ENCODE measurements around the gene PHPT1.

PHPT1 gene

GRCh38 chr9:136853596-136854112 lies 4.4 kb downstream of the PHPT1 start:
- TF ChIP-seq CTBP1 (IDR thresholded peaks at IDR 0.05; ENCODE audit: borderline replicate concordance) (no peak), PKNOX1 (IDR thresholded peaks at IDR 0.05) (no peak), L3MBTL2 (conservative IDR thresholded peaks at IDR 0.05) (no peak), SP1 (IDR thresholded peaks at IDR 0.05) (no peak), HDGF (IDR thresholded peaks at IDR 0.05; ENCODE audit: borderline replicate concordance) (no peak), FOXA1 (IDR thresholded peaks at IDR 0.05) (no peak), NFRKB (IDR thresholded peaks at IDR 0.05) (no peak), BHLHE40 (IDR thresholded peaks at IDR 0.05; ENCODE audit: borderline replicate concordance) (no peak), FOXK2 (IDR thresholded peaks at IDR 0.05) (no peak), FOXM1 (IDR thresholded peaks at IDR 0.05; ENCODE audit: borderline replicate concordance) (no peak), ARNT (IDR thresholded peaks at IDR 0.05) (no peak), TARDBP (IDR thresholded peaks at IDR 0.05) (no peak), ZNF384 (IDR thresholded peaks at IDR 0.05) (no peak)
- POLR2A ChIA-PET, result no interaction called here
- DNase-seq (ENCODE audit: extremely low spot score), result no peak
- CTCF ChIA-PET, result no interaction called here

- no peak for TF ChIP-seq CTBP1 (IDR thresholded peaks at IDR 0.05; ENCODE audit: borderline replicate concordance)
- no peak for TF ChIP-seq ZNF384 (IDR thresholded peaks at IDR 0.05)
- no peak for TF ChIP-seq TARDBP (IDR thresholded peaks at IDR 0.05)
- no peak for TF ChIP-seq NFRKB (IDR thresholded peaks at IDR 0.05)
- no peak for TF ChIP-seq L3MBTL2 (conservative IDR thresholded peaks at IDR 0.05)
- TF ChIP-seq ELF4 (IDR thresholded peaks at IDR 0.05), result no peak
- no peak for TF ChIP-seq FOXM1 (IDR thresholded peaks at IDR 0.05; ENCODE audit: borderline replicate concordance)
- TF ChIP-seq FOXK2 (IDR thresholded peaks at IDR 0.05), result no peak
- no peak for TF ChIP-seq ARNT (IDR thresholded peaks at IDR 0.05)
- TF ChIP-seq PKNOX1 (IDR thresholded peaks at IDR 0.05), result no peak
- TF ChIP-seq LEF1 (IDR thresholded peaks at IDR 0.05; ENCODE audit: borderline replicate concordance), result no peak
- TF ChIP-seq SP1 (IDR thresholded peaks at IDR 0.05), result no peak
- no peak for TF ChIP-seq BHLHE40 (IDR thresholded peaks at IDR 0.05; ENCODE audit: borderline replicate concordance)
- TF ChIP-seq HDGF (IDR thresholded peaks at IDR 0.05; ENCODE audit: borderline replicate concordance), result no peak
- TF ChIP-seq SUZ12 (IDR thresholded peaks at IDR 0.05), result no peak
- no peak for TF ChIP-seq FOXA1 (IDR thresholded peaks at IDR 0.05)
- DNase-seq (ENCODE audit: extremely low spot score), result no peak
- CTCF ChIA-PET, result interaction anchor here (0.6 kb wide), 1 partner anchor 181 kb away, joined by 3 read pairs; no protein-coding TSS in a partner anchor
- POLR2A ChIA-PET, result no interaction called here
These were observed 5.1 kb downstream of the PHPT1 start for GRCh38 chr9:136854113-136854841.

GRCh38 chr9:136854842-136855460 lies 5.7 kb downstream of the PHPT1 start:
- CTCF ChIA-PET, result interaction anchor here (0.6 kb wide), 1 partner anchor 181 kb away, joined by 3 read pairs; no protein-coding TSS in a partner anchor
- no peak for TF ChIP-seq SP1 (IDR thresholded peaks at IDR 0.05)
- TF ChIP-seq FOXK2 (IDR thresholded peaks at IDR 0.05), result no peak
- no peak for TF ChIP-seq ZNF384 (IDR thresholded peaks at IDR 0.05)
- no peak for TF ChIP-seq BHLHE40 (IDR thresholded peaks at IDR 0.05; ENCODE audit: borderline replicate concordance)
- TF ChIP-seq TARDBP (IDR thresholded peaks at IDR 0.05), result no peak
- no peak for TF ChIP-seq SUZ12 (IDR thresholded peaks at IDR 0.05)
- TF ChIP-seq ARNT (IDR thresholded peaks at IDR 0.05), result no peak
- POLR2A ChIA-PET, result no interaction called here
- no peak for DNase-seq (ENCODE audit: extremely low spot score)

GRCh38 chr9:136855461-136856078 lies 6.4 kb downstream of the PHPT1 start:
- DNase-seq (ENCODE audit: extremely low spot score), result no peak
- ChIA-PET POLR2A (interaction anchor here (1.5 kb wide), 1 partner anchor 7 kb away, joined by 5 read pairs; no protein-coding TSS in a partner anchor), CTCF (no interaction called here)
- TF ChIP-seq NFRKB (IDR thresholded peaks at IDR 0.05), result no peak
- no peak for TF ChIP-seq L3MBTL2 (conservative IDR thresholded peaks at IDR 0.05)
- TF ChIP-seq ZNF384 (IDR thresholded peaks at IDR 0.05), result no peak
- TF ChIP-seq HDGF (IDR thresholded peaks at IDR 0.05; ENCODE audit: borderline replicate concordance), result no peak
- TF ChIP-seq FOXK2 (IDR thresholded peaks at IDR 0.05), result no peak
- TF ChIP-seq LEF1 (IDR thresholded peaks at IDR 0.05; ENCODE audit: borderline replicate concordance), result no peak
- TF ChIP-seq ARNT (IDR thresholded peaks at IDR 0.05), result no peak
- no peak for TF ChIP-seq FOXA1 (IDR thresholded peaks at IDR 0.05)

- TF ChIP-seq LEF1 (IDR thresholded peaks at IDR 0.05; ENCODE audit: borderline replicate concordance), result no peak
- no peak for TF ChIP-seq ZNF384 (IDR thresholded peaks at IDR 0.05)
- TF ChIP-seq FOXK2 (IDR thresholded peaks at IDR 0.05), result no peak
- TF ChIP-seq FOXA1 (IDR thresholded peaks at IDR 0.05), result no peak
- no peak for TF ChIP-seq CTBP1 (IDR thresholded peaks at IDR 0.05; ENCODE audit: borderline replicate concordance)
- POLR2A ChIA-PET, result interaction anchor here (1.5 kb wide), 1 partner anchor 8 kb away, joined by 5 read pairs; no protein-coding TSS in a partner anchor
- no peak for DNase-seq (ENCODE audit: extremely low spot score)
- CTCF ChIA-PET, result no interaction called here
These were observed 6.9 kb downstream of the PHPT1 start for GRCh38 chr9:136856079-136856476.

- ChIA-PET CTCF (no interaction called here), POLR2A (interaction anchor here (1.5 kb wide), 1 partner anchor 9 kb away, joined by 5 read pairs; no protein-coding TSS in a partner anchor)
- DNase-seq (ENCODE audit: extremely low spot score), result no peak
- no peak for TF ChIP-seq FOXM1 (IDR thresholded peaks at IDR 0.05; ENCODE audit: borderline replicate concordance)
- no peak for TF ChIP-seq NFRKB (IDR thresholded peaks at IDR 0.05)
- no peak for TF ChIP-seq FOXA1 (IDR thresholded peaks at IDR 0.05)
- TF ChIP-seq CTBP1 (IDR thresholded peaks at IDR 0.05; ENCODE audit: borderline replicate concordance), result no peak
- no peak for TF ChIP-seq PKNOX1 (IDR thresholded peaks at IDR 0.05)
- TF ChIP-seq SUZ12 (IDR thresholded peaks at IDR 0.05), result no peak
- TF ChIP-seq BHLHE40 (IDR thresholded peaks at IDR 0.05; ENCODE audit: borderline replicate concordance), result no peak
- no peak for TF ChIP-seq LEF1 (IDR thresholded peaks at IDR 0.05; ENCODE audit: borderline replicate concordance)
- TF ChIP-seq TARDBP (IDR thresholded peaks at IDR 0.05), result no peak
- no peak for TF ChIP-seq ARNT (IDR thresholded peaks at IDR 0.05)
- TF ChIP-seq SP1 (IDR thresholded peaks at IDR 0.05), result no peak
- TF ChIP-seq FOXK2 (IDR thresholded peaks at IDR 0.05), result no peak
These were observed 7.4 kb downstream of the PHPT1 start for GRCh38 chr9:136856541-136857141.
